GM23338 (cell line): ENCODE measurements around the gene OR2T8. TPM values are rescaled to one million over a fixed set of nuclear protein-coding genes. Genes with fewer than 3 reads are reported as not detected.

Experiments used
- ATAC-seq: fragments of 200-7000 bp; cut with Tn5 transposase; 3 replicates; pipeline ENCODE4 v1.9.1; 2020
- DNase-seq: peaks from one replicate; pipeline ENCODE4 v3.0.0-alpha.2; 2015; ENCODE audit warnings: low spot score
- H2AFZ ChIP-seq: fragments of 200-600 bp; sonication (generic); 2 replicates; pipeline ENCODE4 v1.8.0; 2016; ENCODE audit warnings: antibody characterized with exemption, mild to moderate bottlenecking, moderate library complexity
- H3F3A ChIP-seq: fragments of 200-600 bp; sonication (generic); replicated peaks from 2 replicates; pipeline ENCODE4 v1.8.0; 2017; ENCODE audit warnings: antibody characterized with exemption, mixed run types, low read depth
- H3K27ac ChIP-seq: fragments of 200-600 bp; sonication (generic); 2 replicates; pipeline ENCODE4 v1.6.1; 2016; ENCODE audit warnings: low read depth
- H3K27me3 ChIP-seq: fragments of 200-600 bp; sonication (generic); 2 replicates; pipeline ENCODE4 v1.8.0; 2016; ENCODE audit warnings: mild to moderate bottlenecking, mixed run types, moderate library complexity; ENCODE audit not compliant: insufficient read depth
- H3K36me3 ChIP-seq: fragments of 200-600 bp; sonication (generic); 2 replicates; pipeline ENCODE4 v1.8.0; 2016; ENCODE audit warnings: mild to moderate bottlenecking; ENCODE audit not compliant: insufficient read depth
- H3K4me1 ChIP-seq: fragments of 200-600 bp; sonication (generic); 2 replicates; pipeline ENCODE4 v1.8.0; 2016; ENCODE audit warnings: mild to moderate bottlenecking, moderate library complexity; ENCODE audit not compliant: insufficient read depth
- H3K4me2 ChIP-seq: fragments of 200-600 bp; sonication (generic); 2 replicates; pipeline ENCODE4 v1.7.1; 2017; ENCODE audit warnings: mixed run types
- H3K4me3 ChIP-seq: fragments of 200-600 bp; sonication (generic); 2 replicates; pipeline ENCODE4 v1.6.1; 2016; ENCODE audit warnings: mixed run types
- H3K79me2 ChIP-seq: fragments of 200-600 bp; sonication (generic); replicated peaks from 2 replicates; pipeline ENCODE4 v1.8.0; 2017; ENCODE audit warnings: mild to moderate bottlenecking; ENCODE audit not compliant: insufficient read depth
- H3K9me2 ChIP-seq: fragments of 200-600 bp; sonication (generic); 2 replicates; pipeline ENCODE4 v1.8.0; 2017; ENCODE audit not compliant: insufficient read depth
- H4K20me1 ChIP-seq: fragments of 200-600 bp; sonication (generic); replicated peaks from 2 replicates; pipeline ENCODE4 v1.8.0; 2017; ENCODE audit warnings: mild to moderate bottlenecking; ENCODE audit not compliant: insufficient read depth
- H3K27ac Mint-ChIP-seq: 2 replicates; pipeline ENCODE4 v1.8.0; 2020; ENCODE audit warnings: inconsistent platforms, mild to moderate bottlenecking, moderate library complexity, mixed read lengths
- H3K27me3 Mint-ChIP-seq: 3 replicates; pipeline ENCODE4 v1.8.0; 2022; ENCODE audit warnings: low read depth, mild to moderate bottlenecking, moderate library complexity, mixed read lengths, inconsistent platforms; ENCODE audit not compliant: insufficient read depth, poor library complexity
- H3K36me3 Mint-ChIP-seq: 3 replicates; pipeline ENCODE4 v1.8.0; 2021; ENCODE audit warnings: low read depth, mild to moderate bottlenecking, inconsistent platforms, moderate library complexity, mixed read lengths
- H3K4me1 Mint-ChIP-seq: 3 replicates; pipeline ENCODE4 v1.8.0; 2020; ENCODE audit warnings: mild to moderate bottlenecking, inconsistent platforms, mixed read lengths
- H3K4me3 Mint-ChIP-seq: 3 replicates; pipeline ENCODE4 v1.8.0; 2021; ENCODE audit warnings: moderate library complexity, mild to moderate bottlenecking, inconsistent platforms, mixed read lengths
- H3K9me3 Mint-ChIP-seq: 3 replicates; pipeline ENCODE4 v1.8.0; 2020; ENCODE audit warnings: moderate library complexity, mild to moderate bottlenecking, inconsistent platforms, mixed read lengths
- ETS1 ChIP-seq: IDR thresholded peaks from 2 replicates; pipeline ENCODE4 v1.6.1; 2016; ENCODE audit warnings: antibody characterized with exemption
- EZH2 ChIP-seq: fragments of 200-600 bp; sonication (generic); IDR thresholded peaks from one replicate; pipeline ENCODE4 v1.8.0; 2017; ENCODE audit warnings: antibody characterized with exemption, mild to moderate bottlenecking, low read depth; ENCODE audit not compliant: unreplicated experiment
- EZH2phosphoT487 ChIP-seq: fragments of 200-600 bp; sonication (generic); IDR thresholded peaks from one replicate; pipeline ENCODE4 v1.8.1; 2018; ENCODE audit warnings: antibody characterized with exemption; ENCODE audit not compliant: unreplicated experiment
- NANOG ChIP-seq: IDR thresholded peaks from 2 replicates; pipeline ENCODE4 v1.6.1; 2016; ENCODE audit warnings: antibody characterized with exemption, borderline replicate concordance
- REST ChIP-seq: IDR thresholded peaks from one replicate; pipeline ENCODE4 v1.6.1; 2018; ENCODE audit warnings: antibody characterized with exemption; ENCODE audit not compliant: unreplicated experiment
- STAT1 ChIP-seq: IDR thresholded peaks from one replicate; pipeline ENCODE4 v1.6.1; 2016; ENCODE audit warnings: antibody characterized with exemption; ENCODE audit not compliant: unreplicated experiment
- ZNF462 ChIP-seq: fragments of 250-450 bp; sonication (Bioruptor Pico); IDR thresholded peaks from 2 replicates; pipeline ENCODE4 v1.5.0; 2020; ENCODE audit warnings: mild to moderate bottlenecking, moderate library complexity
- polyA plus RNA-seq: library from polyadenylated mRNA; unstranded; fragments of >200 nt; fragmentation: Nextera tagmentation; extraction: Ambion mirVana; gene quantifications from 2 replicates; pipeline ENCODE4 v1.2.1, GENCODE V29; 2016
- total RNA-seq: library from RNA; depleted of rRNA; stranded (reverse); fragments of >200 nt; shearing (Covaris generic); gene quantifications from 2 replicates; pipeline ENCODE4 v1.2.3, GENCODE V29; 2014

Gene OR2T8
- total and polyA plus RNA-seq, 2 experiments from 2014 or later: not detected

GRCh38 chr1:247953408-247953807 is 33.4 kb downstream of the OR2T8 start (continued):
- TF ChIP-seq ETS1 (no peak), NANOG (no peak), STAT1 (no peak), EZH2phosphoT487 (no peak), EZH2 (no peak)

GRCh38 chr1:247961791-247962190 is 41.7 kb downstream of the OR2T8 start:
- Histone ChIP-seq H3K4me2 (no peak overlapping the region), H3K36me3 (no peaks in the 10 kb centered on the region), H3F3A (no peaks in the 10 kb centered on the region), H3K79me2 (no peaks in the 10 kb centered on the region), H3K9me2 (no peaks in the 10 kb centered on the region), H3K27me3 (no peaks in the 10 kb centered on the region), H2AFZ (no peak overlapping the region), H3K4me1 (no peaks in the 10 kb centered on the region), H3K4me3 (no peak overlapping the region), H3K27ac (no peak overlapping the region), H4K20me1 (no peaks in the 10 kb centered on the region)
- peaks cover 18% of the 10 kb centered on the region for H3K36me3 Mint-ChIP-seq
- H3K27me3 Mint-ChIP-seq: no peaks in the 10 kb centered on the region
- H3K9me3 Mint-ChIP-seq: peaks cover 76% of the 10 kb centered on the region
- H3K27ac Mint-ChIP-seq: no peak overlapping the region
- H3K4me1 Mint-ChIP-seq: no peaks in the 10 kb centered on the region
- ATAC-seq (no peak), DNase-seq (no peak)
- TF ChIP-seq EZH2 (no peak), REST (no peak), ETS1 (no peak), ZNF462 (CRISPR knock-in tag) (no peak)
- H3K4me3 Mint-ChIP-seq: no peak overlapping the region
